ENCODE measurements around the gene MFRP. TPM values are rescaled to one million over a fixed set of nuclear protein-coding genes. Genes with fewer than 3 reads are reported as not detected.

MFRP gene
- total and polyA plus RNA-seq, 9 of the 15 experiments (the other 6 are each of a cell fraction or from before 2014, with no cell fraction given) = not detected

DNA sequence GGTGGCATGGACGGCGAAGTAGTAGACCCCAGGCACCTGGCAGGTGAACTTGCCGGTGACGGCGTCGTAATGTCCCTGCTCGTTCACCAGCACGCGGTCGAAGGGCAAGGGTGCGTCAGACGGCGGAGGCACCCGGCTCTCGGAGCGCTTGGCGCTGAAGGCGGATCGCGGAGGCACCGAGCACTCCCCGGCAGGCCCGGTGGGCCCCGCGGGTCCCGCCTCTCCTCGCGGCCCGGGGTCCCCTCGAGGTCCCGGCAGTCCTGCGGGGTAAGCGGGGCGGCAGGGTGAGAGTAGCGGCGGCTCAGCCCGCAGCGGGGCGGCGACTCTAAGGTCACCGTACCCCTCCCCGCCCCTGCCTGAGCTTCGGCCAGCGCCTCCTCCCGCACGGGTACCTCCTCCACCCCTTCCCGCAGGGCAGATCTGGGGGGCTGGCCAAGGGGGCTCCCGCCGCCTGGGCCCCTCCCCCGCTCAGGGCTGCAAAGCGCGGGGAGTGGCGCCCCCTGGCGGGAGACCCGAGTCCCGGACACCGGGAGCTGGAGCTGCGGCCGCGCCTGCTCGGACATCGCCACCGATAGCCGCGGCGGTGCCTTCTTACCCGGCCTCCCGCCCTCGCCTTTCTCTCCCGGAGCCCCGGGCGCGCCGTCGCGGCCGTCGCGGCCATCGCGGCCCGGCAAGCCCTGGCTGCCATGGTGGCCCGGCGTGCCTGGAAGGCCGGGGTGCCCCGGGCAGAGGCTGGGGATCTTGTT lies 6.7 kb downstream of the MFRP start (continued):
- TF ChIP-seq MGA (IDR thresholded peaks at IDR 0.05) = peak; percentile 97

Measured in K562 (cell line).